Activated T-helper 1 cell treated with anti-CD3 and anti-CD28 coated beads, Interleukin-12 subunit alpha, Interleukin-12 subunit beta, Interleukin-2, Interleukin-4 antibody, amounts not matched to agents 30 ng/mL and 10 ng/mL and 1 ng/mL, durations not matched to agents 14 hours and 24 hours and 36 hours (primary cell): ENCODE results near the gene INTS7. TPM values are rescaled to one million over a fixed set of nuclear protein-coding genes. Genes with fewer than 3 reads are reported as not detected.

Experiments
- DNase-seq: peaks from one replicate; pipeline ENCODE4 v3.0.0; 2021; ENCODE audit warnings: low spot score
- H3K27ac Mint-ChIP-seq: one replicate; pipeline ENCODE4 v1.8.0; 2021; ENCODE audit warnings: mild to moderate bottlenecking, mixed read lengths
- H3K27me3 Mint-ChIP-seq: one replicate; pipeline ENCODE4 v1.8.0; 2022; ENCODE audit warnings: mild to moderate bottlenecking, moderate library complexity, mixed read lengths; ENCODE audit not compliant: insufficient read depth
- H3K36me3 Mint-ChIP-seq: one replicate; pipeline ENCODE4 v1.8.0; 2021; ENCODE audit warnings: low read depth, mixed read lengths
- H3K4me1 Mint-ChIP-seq: one replicate; pipeline ENCODE4 v1.8.0; 2021; ENCODE audit warnings: low read depth, mixed read lengths
- H3K4me3 Mint-ChIP-seq: one replicate; pipeline ENCODE4 v1.8.0; 2021; ENCODE audit warnings: mild to moderate bottlenecking, moderate library complexity, mixed read lengths
- H3K9me3 Mint-ChIP-seq: one replicate; pipeline ENCODE4 v1.8.0; 2021; ENCODE audit warnings: mixed read lengths
- intact Hi-C: fragments of 100-400 bp; cut with micrococcal nuclease; formaldehyde crosslinking; loops from one replicate; pipeline ENCODE4 v1.15.1; 2024
- total RNA-seq: library from RNA; stranded (reverse); gene quantifications from 2 replicates; pipeline ENCODE4 v1.2.3, GENCODE V29; 2022

INTS7 gene
- total RNA-seq = 33.2 and 33.8 TPM in 2 replicates

GRCh38 chr1:212035123-212035834 lies at the start of gene INTS7, which contains the start of gene DTL:
Gene INTS7 (minus strand): TSS chr1:212035557. CDS start chr1:212035437, 120 bp downstream.
Gene DTL (plus strand): TSS chr1:212035748. CDS start chr1:212035891, 143 bp downstream.
- peaks cover 74% of the 10 kb centered on the region for H3K4me1 Mint-ChIP-seq
- peak; percentile 99 for DNase-seq
- intact Hi-C loops = loop anchor here (1.0 to 5.0 kb wide), 19 partner anchors 23 to 982 kb away; partner anchors contain the start of genes ANGEL2, NEK2, NENF and NSL1
- H3K9me3 Mint-ChIP-seq = no peaks in the 10 kb centered on the region
- peaks cover 3% of the 10 kb centered on the region for H3K27me3 Mint-ChIP-seq
- peaks cover 31% of the 10 kb centered on the region for H3K36me3 Mint-ChIP-seq
- peak within 1 kb of the TSS; percentile 95 for H3K4me3 Mint-ChIP-seq
- H3K27ac Mint-ChIP-seq = peak within 1 kb of the TSS; percentile 94

- Mint-ChIP-seq H3K4me3 (no peak overlapping the region), H3K27ac (no peak overlapping the region), H3K9me3 (no peaks in the 10 kb centered on the region), H3K4me1 (peaks cover 4% of the 10 kb centered on the region), H3K36me3 (peaks cover 30% of the 10 kb centered on the region), H3K27me3 (no peaks in the 10 kb centered on the region)
- intact Hi-C loops = no loop called here
- DNase-seq = no peak
Measured at GRCh38 chr1:212082765-212083406, 47.5 kb upstream of the INTS7 start.

- no peak overlapping the region for H3K27ac Mint-ChIP-seq
- peaks cover 34% of the 10 kb centered on the region for H3K36me3 Mint-ChIP-seq
- H3K4me3 Mint-ChIP-seq = no peak overlapping the region
- H3K9me3 Mint-ChIP-seq = no peaks in the 10 kb centered on the region
- DNase-seq = no peak
- no peaks in the 10 kb centered on the region for H3K27me3 Mint-ChIP-seq
- H3K4me1 Mint-ChIP-seq = peaks cover 14% of the 10 kb centered on the region
- intact Hi-C loops = loop anchor here (10.0 kb wide), 1 partner anchor 136 kb away; no protein-coding TSS in a partner anchor
Measured at GRCh38 chr1:212078826-212079225, 43.5 kb upstream of the INTS7 start.

- Mint-ChIP-seq H3K4me1 (peaks cover 14% of the 10 kb centered on the region), H3K4me3 (no peak overlapping the region), H3K27me3 (no peaks in the 10 kb centered on the region), H3K36me3 (peaks cover 36% of the 10 kb centered on the region), H3K9me3 (no peaks in the 10 kb centered on the region), H3K27ac (peak overlapping the region; percentile 36)
- no peak for DNase-seq
- intact Hi-C loops = loop anchor here (10.0 kb wide), 1 partner anchor 138 kb away; no protein-coding TSS in a partner anchor
Measured at GRCh38 chr1:212077028-212077427, 41.7 kb upstream of the INTS7 start.

- H3K36me3 Mint-ChIP-seq = peaks cover 43% of the 10 kb centered on the region
- H3K4me1 Mint-ChIP-seq = peaks cover 18% of the 10 kb centered on the region
- peak overlapping the region; percentile 10 for H3K27ac Mint-ChIP-seq
- H3K4me3 Mint-ChIP-seq = no peak overlapping the region
- DNase-seq = no peak
- intact Hi-C loops = loop anchor here (5.0 to 10.0 kb wide), 2 partner anchors 140 to 162 kb away; no protein-coding TSS in a partner anchor
- H3K27me3 Mint-ChIP-seq = no peaks in the 10 kb centered on the region
- H3K9me3 Mint-ChIP-seq = no peaks in the 10 kb centered on the region
Measured at GRCh38 chr1:212074856-212075255, 39.5 kb upstream of the INTS7 start.

GRCh38 chr1:212074313-212074712 lies 39.0 kb upstream of the INTS7 start:
- intact Hi-C loops = loop anchor here (5.0 to 10.0 kb wide), 2 partner anchors 140 to 163 kb away; no protein-coding TSS in a partner anchor

GRCh38 chr1:212073490-212073889 lies 38.1 kb upstream of the INTS7 start:
- Mint-ChIP-seq H3K4me1 (peaks cover 18% of the 10 kb centered on the region), H3K4me3 (no peak overlapping the region), H3K36me3 (peaks cover 38% of the 10 kb centered on the region), H3K27ac (no peak overlapping the region), H3K9me3 (no peaks in the 10 kb centered on the region), H3K27me3 (no peaks in the 10 kb centered on the region)
- intact Hi-C loops = loop anchor here (5.0 to 10.0 kb wide), 2 partner anchors 141 to 164 kb away; no protein-coding TSS in a partner anchor
- DNase-seq = no peak

More at GRCh38 chr1:212074313-212074712, 39.0 kb upstream of the INTS7 start:
- Mint-ChIP-seq H3K27ac (no peak overlapping the region), H3K4me1 (peaks cover 18% of the 10 kb centered on the region), H3K9me3 (no peaks in the 10 kb centered on the region), H3K4me3 (no peak overlapping the region), H3K27me3 (no peaks in the 10 kb centered on the region), H3K36me3 (peaks cover 39% of the 10 kb centered on the region)
- no peak for DNase-seq

- Mint-ChIP-seq H3K9me3 (no peaks in the 10 kb centered on the region), H3K27ac (no peak overlapping the region), H3K36me3 (peaks cover 46% of the 10 kb centered on the region), H3K27me3 (no peaks in the 10 kb centered on the region), H3K4me1 (peaks cover 18% of the 10 kb centered on the region), H3K4me3 (no peak overlapping the region)
- intact Hi-C loops = loop anchor here (5.0 to 10.0 kb wide), 2 partner anchors 143 to 165 kb away; no protein-coding TSS in a partner anchor
- DNase-seq = no peak
Measured at GRCh38 chr1:212072047-212072446, 36.7 kb upstream of the INTS7 start.

GRCh38 chr1:212070720-212071302 lies 35.5 kb upstream of the INTS7 start:
- Mint-ChIP-seq H3K27ac (no peak overlapping the region), H3K27me3 (no peaks in the 10 kb centered on the region), H3K4me3 (no peak overlapping the region), H3K36me3 (peaks cover 45% of the 10 kb centered on the region), H3K9me3 (no peaks in the 10 kb centered on the region), H3K4me1 (peaks cover 6% of the 10 kb centered on the region)
- intact Hi-C loops = loop anchor here (1.0 to 10.0 kb wide), 7 partner anchors 88 to 385 kb away; no protein-coding TSS in a partner anchor
- no peak for DNase-seq

GRCh38 chr1:212067787-212068186 lies 32.4 kb upstream of the INTS7 start:
- Mint-ChIP-seq H3K4me3 (no peak overlapping the region), H3K27ac (no peak overlapping the region), H3K9me3 (no peaks in the 10 kb centered on the region), H3K27me3 (no peaks in the 10 kb centered on the region), H3K36me3 (peaks cover 42% of the 10 kb centered on the region), H3K4me1 (peaks cover 4% of the 10 kb centered on the region)
- intact Hi-C loops = no loop called here
- DNase-seq = no peak

GRCh38 chr1:212062832-212063438 lies 27.6 kb upstream of the INTS7 start:
- H3K4me1 Mint-ChIP-seq = no peaks in the 10 kb centered on the region
- no peak overlapping the region for H3K4me3 Mint-ChIP-seq
- H3K36me3 Mint-ChIP-seq = peaks cover 41% of the 10 kb centered on the region
- DNase-seq = no peak
- no peaks in the 10 kb centered on the region for H3K27me3 Mint-ChIP-seq
- intact Hi-C loops = loop anchor here (1.0 to 2.0 kb wide), 3 partner anchors 254 to 394 kb away; no protein-coding TSS in a partner anchor
- H3K27ac Mint-ChIP-seq = no peak overlapping the region
- no peaks in the 10 kb centered on the region for H3K9me3 Mint-ChIP-seq
